CD4-positive, alpha-beta T cell treated with Interleukin-17A for 1 hour (primary cell): ENCODE data around the gene SLC6A6.

Experiments
- DNase-seq: peaks from one replicate; pipeline ENCODE4 v3.0.0-alpha.2; 2020

The SLC6A6 gene

GRCh38 chr3:14491396-14492190 is 89.2 kb downstream of the SLC6A6 start:
- no peak for DNase-seq

DNA sequence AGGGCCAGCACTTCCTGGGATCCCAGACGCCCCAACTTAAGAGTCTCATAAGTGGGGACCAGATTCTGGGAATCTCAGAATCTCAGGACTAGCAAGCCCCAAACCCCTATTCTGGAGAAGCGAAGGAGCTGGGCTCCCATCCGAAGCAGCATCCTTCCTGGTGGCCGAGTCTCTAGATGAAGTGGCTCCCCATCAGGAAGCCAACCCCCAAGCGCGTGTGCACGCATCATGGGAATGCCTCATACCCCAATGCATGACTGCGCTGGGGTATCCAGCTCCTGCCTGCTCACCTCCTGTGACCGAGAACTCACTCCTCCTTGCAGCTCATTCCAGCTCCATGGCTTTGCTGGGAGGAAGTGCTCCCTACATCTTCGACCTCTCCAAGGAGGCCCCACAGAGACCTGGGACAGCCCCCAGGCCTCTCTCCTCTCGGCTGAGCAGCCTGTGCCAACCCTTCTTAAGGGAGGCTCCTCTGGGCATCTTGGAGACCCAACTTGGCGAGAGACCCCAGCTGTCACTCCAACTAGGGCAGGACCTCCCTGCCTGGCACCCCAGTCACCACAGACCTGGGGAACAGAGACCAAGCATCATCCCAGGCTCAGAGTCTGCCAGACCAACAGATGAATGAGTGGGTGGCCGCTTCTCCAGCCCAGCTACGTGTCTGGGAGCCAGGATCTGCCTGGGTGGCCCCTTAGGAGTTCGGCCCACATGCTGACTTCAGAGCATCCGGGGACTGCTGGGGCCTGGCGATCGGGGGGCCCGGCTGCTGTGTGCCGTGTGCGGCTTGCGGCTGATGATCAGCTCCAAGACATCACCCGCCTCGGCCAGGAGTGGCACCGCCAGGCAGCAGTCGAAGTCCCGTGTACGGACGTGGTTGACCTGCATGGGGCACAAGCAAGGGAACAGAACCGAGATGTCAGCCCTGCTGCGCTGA is 90.8 kb downstream of the SLC6A6 start:
- DNase-seq, result no peak

GRCh38 chr3:14494279-14494972 is 92.0 kb downstream of the SLC6A6 start:
- no peak for DNase-seq

DNA sequence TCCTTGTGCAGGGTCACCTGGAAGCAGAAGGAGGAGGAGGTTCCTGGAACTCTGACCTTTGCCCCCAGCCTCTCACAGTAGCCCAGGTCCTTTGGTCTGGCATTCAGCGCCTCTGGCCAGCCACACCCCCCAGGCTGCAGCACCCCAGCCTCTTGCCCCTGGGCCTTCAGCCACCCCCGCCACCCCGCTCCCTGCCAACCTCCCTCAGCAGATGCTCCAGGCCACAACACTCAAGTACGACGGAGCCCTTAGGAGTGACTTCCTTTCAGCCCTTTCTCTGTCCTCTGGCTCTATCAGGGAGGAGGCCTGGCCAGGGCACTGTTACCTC is 92.5 kb downstream of the SLC6A6 start:
- DNase-seq, result no peak

GRCh38 chr3:14496351-14496750 is 93.9 kb downstream of the SLC6A6 start:
- DNase-seq, result no peak

- DNase-seq, result no peak
Measured at GRCh38 chr3:14497321-14497720, 94.9 kb downstream of the SLC6A6 start.

GRCh38 chr3:14502472-14502871 is 100.1 kb downstream of the SLC6A6 start:
- DNase-seq, result no peak

- DNase-seq, result no peak
Measured at GRCh38 chr3:14503033-14503705, 100.8 kb downstream of the SLC6A6 start.

DNA sequence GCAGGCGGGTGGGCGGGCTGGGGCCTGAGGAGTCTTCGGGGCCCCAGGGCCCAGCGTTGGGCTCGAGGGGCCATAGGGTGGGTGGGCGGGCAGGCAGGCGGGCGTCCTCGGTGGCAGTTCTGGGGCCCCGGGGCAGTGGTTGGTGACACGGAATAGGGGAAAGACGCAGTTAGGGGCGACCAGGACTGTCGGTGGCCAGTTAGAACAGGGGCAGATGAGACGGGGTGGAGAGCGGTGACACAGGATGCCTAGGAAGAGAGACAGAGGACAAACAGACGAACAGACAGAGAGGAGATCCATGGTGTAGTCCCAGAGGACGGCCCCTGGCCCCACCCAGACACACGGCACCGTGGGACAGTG is 101.3 kb downstream of the SLC6A6 start:
- DNase-seq, result no peak

DNA sequence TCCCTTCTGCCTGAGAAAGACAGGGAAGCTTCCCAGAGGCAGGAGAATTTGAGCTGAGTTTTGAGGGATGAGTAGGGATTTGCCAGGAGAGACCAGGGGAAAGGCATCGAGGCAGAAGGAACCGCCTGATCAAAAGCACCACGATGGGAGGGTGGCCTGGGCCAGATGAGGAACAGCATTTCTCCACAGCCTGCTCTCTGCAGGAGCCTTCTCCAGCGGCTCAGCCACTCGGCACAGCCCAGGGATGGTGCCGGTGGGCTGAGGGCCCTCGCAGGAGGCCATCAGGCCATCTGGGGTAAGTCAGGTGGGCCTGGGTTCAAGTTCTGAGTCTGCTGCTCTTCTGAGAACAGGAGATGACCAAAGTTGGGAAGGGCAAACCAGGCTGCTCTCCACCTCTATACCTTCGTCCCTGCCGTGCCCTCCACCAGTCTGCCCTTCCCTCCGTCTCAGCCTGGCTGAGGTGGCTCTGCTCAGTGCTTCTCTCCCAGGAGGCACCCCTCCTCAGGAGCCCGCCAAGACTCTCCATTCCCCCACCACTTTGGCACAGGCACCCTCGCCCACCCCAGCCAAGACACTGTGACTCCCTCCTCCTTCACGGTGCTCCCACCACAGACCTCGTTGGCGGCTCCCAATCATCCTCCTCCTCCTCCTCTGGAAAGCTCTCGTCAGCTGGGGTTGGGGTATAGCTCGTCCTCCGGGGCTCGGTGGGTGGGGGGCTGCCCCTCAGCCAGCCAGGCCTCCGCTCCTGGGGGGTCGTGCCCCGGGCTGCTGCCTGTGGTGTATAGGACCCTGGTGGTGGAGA is 102.8 kb downstream of the SLC6A6 start:
- DNase-seq, result no peak

- DNase-seq, result no peak
Measured at GRCh38 chr3:14505803-14506500, 103.5 kb downstream of the SLC6A6 start.

DNA sequence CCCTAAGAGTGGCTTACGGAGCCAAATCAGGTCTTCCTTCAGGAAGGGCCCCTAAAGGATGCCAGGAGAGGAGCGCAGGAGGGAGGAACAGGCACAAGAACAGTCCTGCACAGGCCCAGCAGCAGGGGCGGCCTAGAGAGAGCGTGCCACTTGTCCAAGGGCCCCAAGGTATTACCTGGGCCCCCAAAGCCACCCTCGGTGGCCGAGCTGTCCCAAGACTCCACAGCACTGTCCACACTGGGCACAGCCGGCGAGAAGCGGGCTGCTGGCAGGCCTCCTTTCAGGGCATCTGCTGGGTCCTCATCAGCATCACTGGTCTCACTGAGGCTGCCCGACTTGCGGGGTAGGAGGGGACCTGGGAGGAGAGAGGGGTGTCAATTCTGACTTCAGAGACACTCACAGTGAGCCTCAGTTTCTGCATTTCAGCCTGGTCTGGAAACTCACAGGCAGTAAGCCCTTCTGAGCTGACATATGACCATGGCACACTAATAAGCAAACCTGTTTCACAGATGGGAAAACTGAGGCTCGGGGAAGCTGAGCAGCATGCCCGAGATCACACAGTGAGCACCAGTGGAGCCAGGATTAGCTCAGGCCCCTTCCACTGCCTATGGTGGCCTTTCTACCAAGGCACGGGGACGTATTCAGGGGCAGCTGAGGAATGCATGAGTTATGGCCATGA is 104.4 kb downstream of the SLC6A6 start:
- no peak for DNase-seq

DNA sequence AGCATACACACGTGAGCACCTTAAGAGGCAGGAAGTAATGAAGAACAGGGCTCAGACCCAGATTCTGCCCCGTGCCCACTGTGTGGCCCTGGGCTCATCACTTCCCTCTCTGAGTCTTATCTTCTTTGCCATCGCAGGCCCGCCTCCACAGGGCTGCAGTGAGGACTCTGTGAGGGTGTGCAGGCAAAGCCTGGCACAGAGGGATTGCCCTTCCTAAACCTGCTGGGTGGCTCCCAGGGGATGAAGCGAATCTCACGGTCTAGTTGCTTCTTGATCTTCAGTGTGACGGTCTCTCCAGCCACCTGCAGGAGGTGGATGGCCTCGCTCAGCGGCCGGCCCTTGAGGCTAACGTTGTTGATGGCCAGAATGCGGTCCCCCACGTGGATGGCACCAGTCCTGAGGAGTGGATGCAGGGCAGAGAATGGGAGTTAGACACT is 104.9 kb downstream of the SLC6A6 start:
- no peak for DNase-seq

DNA sequence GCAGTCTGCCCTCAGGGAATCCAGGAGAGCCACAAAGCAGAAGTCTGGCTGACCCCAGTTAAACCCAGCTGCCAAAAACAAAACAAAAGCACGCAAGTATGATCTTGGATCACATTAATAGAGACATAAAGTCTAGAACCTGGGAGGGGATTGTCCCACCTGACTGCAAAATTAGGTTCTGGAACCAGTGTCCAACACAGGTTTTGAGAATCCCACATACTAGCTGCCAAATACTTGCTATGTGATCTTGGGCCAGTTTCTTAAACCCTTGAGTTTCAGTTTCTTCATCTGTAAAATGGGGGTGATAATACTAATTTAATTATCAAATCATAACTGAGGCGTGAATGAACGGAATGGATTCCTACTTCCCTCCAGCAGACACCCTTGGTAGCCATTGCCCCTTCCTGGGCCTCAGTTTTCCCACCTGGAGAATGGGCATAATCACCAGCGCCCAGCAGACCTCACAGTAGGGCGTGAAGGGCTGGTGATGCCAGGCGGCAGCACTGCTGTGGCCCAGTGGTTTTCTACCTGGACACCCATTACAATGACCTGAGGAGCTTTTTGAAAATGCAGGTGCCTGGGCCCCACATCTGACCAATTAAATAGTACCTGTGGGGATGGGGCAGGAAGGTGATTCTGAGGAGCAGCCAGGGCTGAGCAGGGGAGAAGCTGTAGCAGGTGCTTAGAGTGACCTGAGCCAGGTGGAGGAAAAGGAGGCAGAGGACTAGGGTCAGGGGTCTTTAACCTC is 105.5 kb downstream of the SLC6A6 start:
- DNase-seq, result no peak

DNA sequence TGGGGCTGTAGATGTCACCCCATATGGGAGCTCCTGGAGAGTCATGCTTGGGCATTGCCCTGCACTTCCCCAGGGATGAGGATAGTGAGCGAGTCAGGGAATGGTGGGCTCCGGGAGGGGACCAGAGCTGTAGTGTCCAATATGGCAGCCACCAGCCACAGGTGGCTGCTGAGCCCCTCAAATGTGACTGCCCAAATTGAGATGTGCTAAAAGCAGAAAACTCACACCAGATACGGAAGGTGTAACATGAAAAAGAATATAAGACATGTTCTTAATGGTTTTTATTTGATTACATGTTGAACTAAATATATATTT is 106.1 kb downstream of the SLC6A6 start:
- DNase-seq, result no peak

- peak; percentile 58 for DNase-seq
Measured at GRCh38 chr3:14508966-14509795, 106.8 kb downstream of the SLC6A6 start.

DNA sequence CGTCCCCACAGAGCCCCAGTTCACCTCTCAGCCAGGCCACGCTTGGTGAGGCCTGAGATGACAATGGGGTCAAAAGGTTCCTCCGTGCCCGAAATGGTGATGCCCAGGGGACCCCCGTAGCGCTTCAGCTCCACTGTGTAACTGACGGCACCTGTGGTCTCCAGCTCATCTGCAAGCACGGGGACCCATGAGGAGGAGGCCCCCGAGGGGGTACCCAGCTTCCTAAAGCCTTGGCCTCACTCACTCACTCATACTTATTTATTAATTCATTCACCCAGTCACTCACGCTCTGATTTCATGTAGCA is 107.3 kb downstream of the SLC6A6 start:
- no peak for DNase-seq

GRCh38 chr3:14510838-14511622 is 108.6 kb downstream of the SLC6A6 start:
- no peak for DNase-seq
